Parathyroid adenoma (tissue), 2 donors: ENCODE results near the gene OTUD3.
"Not testable (repeated sequence)": the region's sequence is repeated elsewhere in the genome, so short reads cannot be mapped to it uniquely, and the experiment has no call there.

ENCODE experiments used
- H2AFZ ChIP-seq: fragments of 300-600 bp; sonication (generic); one replicate; pipeline ENCODE4 v1.7.0; 2017; ENCODE audit warnings: antibody characterized with exemption, mild to moderate bottlenecking
- H3K27ac ChIP-seq: fragments of 300-600 bp; sonication (generic); one replicate; pipeline ENCODE4 v1.7.0; 2017
- H3K27me3 ChIP-seq: fragments of 300-600 bp; sonication (generic); one replicate; pipeline ENCODE4 v1.7.0; 2017; ENCODE audit warnings: low read length; ENCODE audit not compliant: control insufficient read depth, insufficient read depth
- H3K36me3 ChIP-seq: fragments of 300-600 bp; sonication (generic); one replicate; pipeline ENCODE4 v1.7.0; 2017; ENCODE audit warnings: low read length; ENCODE audit not compliant: control insufficient read depth, insufficient read depth
- H3K4me1 ChIP-seq: fragments of 300-600 bp; sonication (generic); one replicate; pipeline ENCODE4 v1.7.0; 2017; ENCODE audit warnings: control low read depth
- H3K4me2 ChIP-seq: fragments of 300-600 bp; sonication (generic); one replicate; pipeline ENCODE4 v1.7.0; 2017; ENCODE audit warnings: low read length
- H3K4me3 ChIP-seq: fragments of 300-600 bp; sonication (generic); one replicate; pipeline ENCODE4 v1.7.0; 2017; ENCODE audit warnings: low read depth, low read length
- H3K79me2 ChIP-seq: fragments of 300-600 bp; sonication (generic); one replicate; pipeline ENCODE4 v1.7.0; 2017; ENCODE audit warnings: control low read depth
- H3K9ac ChIP-seq: fragments of 300-600 bp; sonication (generic); one replicate; pipeline ENCODE4 v1.7.0; 2017; ENCODE audit warnings: mild to moderate bottlenecking
- H3K9me3 ChIP-seq: fragments of 300-600 bp; sonication (generic); one replicate; pipeline ENCODE4 v1.7.0; 2017; ENCODE audit warnings: low read length; ENCODE audit not compliant: control insufficient read depth
- CTCF ChIP-seq: fragments of 300-600 bp; sonication (generic); IDR thresholded peaks from one replicate; pipeline ENCODE4 v1.7.0; 2017; ENCODE audit warnings: antibody characterized with exemption, mild to moderate bottlenecking
- donor health status: primary hyperparathyroidism.

OTUD3 gene

GRCh38 chr1:19877821-19878636 is 4.2 kb upstream of the OTUD3 start:
- no peak overlapping the region for H3K4me3 ChIP-seq
- H2AFZ ChIP-seq, result no peak overlapping the region
- no peaks in the 10 kb centered on the region for H3K36me3 ChIP-seq
- TF ChIP-seq CTCF, result no peak
- no peaks in the 10 kb centered on the region for H3K27me3 ChIP-seq
- peaks cover 1% of the 10 kb centered on the region for H3K4me1 ChIP-seq
- no peak overlapping the region for H3K4me2 ChIP-seq
- H3K9me3 ChIP-seq, result no peaks in the 10 kb centered on the region
- H3K27ac ChIP-seq, result no peak overlapping the region
- H3K79me2 ChIP-seq, result peaks cover 2% of the 10 kb centered on the region
- no peak overlapping the region for H3K9ac ChIP-seq

- Histone ChIP-seq H3K4me3 (no peak overlapping the region), H3K36me3 (no peaks in the 10 kb centered on the region), H3K9ac (no peak overlapping the region)
Observed at GRCh38 chr1:19878637-19878985, 3.6 kb upstream of the OTUD3 start.

GRCh38 chr1:19879227-19879626 is 3.0 kb upstream of the OTUD3 start:
- Histone ChIP-seq H3K27me3 (no peaks in the 10 kb centered on the region), H3K79me2 (peaks cover 7% of the 10 kb centered on the region), H3K4me1 (peaks cover 5% of the 10 kb centered on the region), H2AFZ (no peak overlapping the region), H3K27ac (no peak overlapping the region), H3K9ac (no peak overlapping the region), H3K4me2 (no peak overlapping the region), H3K4me3 (no peak overlapping the region), H3K9me3 (no peaks in the 10 kb centered on the region), H3K36me3 (no peaks in the 10 kb centered on the region)
- no peak for TF ChIP-seq CTCF

More at GRCh38 chr1:19878637-19878985, 3.6 kb upstream of the OTUD3 start:
- no peak overlapping the region for H3K27ac ChIP-seq
- no peak overlapping the region for H2AFZ ChIP-seq
- no peak overlapping the region for H3K4me2 ChIP-seq
- H3K27me3 ChIP-seq, result no peaks in the 10 kb centered on the region
- TF ChIP-seq CTCF, result no peak
- peaks cover 7% of the 10 kb centered on the region for H3K79me2 ChIP-seq
- H3K4me1 ChIP-seq, result peaks cover 5% of the 10 kb centered on the region
- no peaks in the 10 kb centered on the region for H3K9me3 ChIP-seq

GRCh38 chr1:19879661-19880060 is 2.5 kb upstream of the OTUD3 start:
- no peak overlapping the region for H2AFZ ChIP-seq
- no peak overlapping the region for H3K4me2 ChIP-seq
- no peaks in the 10 kb centered on the region for H3K36me3 ChIP-seq
- peaks cover 5% of the 10 kb centered on the region for H3K4me1 ChIP-seq
- peaks cover 7% of the 10 kb centered on the region for H3K79me2 ChIP-seq
- no peak overlapping the region for H3K4me3 ChIP-seq
- H3K9me3 ChIP-seq, result no peaks in the 10 kb centered on the region
- H3K9ac ChIP-seq, result no peak overlapping the region
- no peak overlapping the region for H3K27ac ChIP-seq
- TF ChIP-seq CTCF, result no peak
- no peaks in the 10 kb centered on the region for H3K27me3 ChIP-seq

GRCh38 chr1:19880841-19881240 is 1.4 kb upstream of the OTUD3 start:
- peaks cover 11% of the 10 kb centered on the region for H3K79me2 ChIP-seq
- not testable (repeated sequence) for H3K27ac ChIP-seq, H3K4me2 ChIP-seq, H3K27me3 ChIP-seq, H3K9me3 ChIP-seq, H3K4me3 ChIP-seq, H3K4me1 ChIP-seq, H3K9ac ChIP-seq, H2AFZ ChIP-seq, H3K36me3 ChIP-seq
